ENCODE measurements around the gene RSF1.

RSF1 gene

GRCh38 chr11:77736473-77736872 is 84.0 kb downstream of the RSF1 start:
- no peak for DNase-seq

- no peak for DNase-seq
Observed at GRCh38 chr11:77734890-77735289, 85.6 kb downstream of the RSF1 start.

DNA sequence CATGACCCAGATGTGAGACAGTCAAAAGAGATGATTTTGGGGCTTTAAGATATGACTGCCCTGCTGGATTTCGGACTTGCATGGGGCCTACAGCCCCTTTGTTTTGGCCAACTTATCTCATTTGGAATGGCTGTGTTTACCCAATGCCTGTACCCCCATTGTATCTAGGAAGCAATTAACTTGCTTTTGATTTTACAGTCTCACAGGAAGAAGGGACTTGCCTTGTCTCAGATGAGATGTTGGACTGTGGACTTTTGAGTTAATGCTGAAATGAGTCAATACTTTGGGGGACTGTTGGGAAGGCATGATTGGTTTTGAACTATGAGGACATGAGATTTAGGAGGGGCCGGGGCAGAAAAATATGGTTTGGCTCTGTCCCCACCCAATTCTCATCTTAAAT is 88.4 kb downstream of the RSF1 start:
- DNase-seq, result no peak

DNA sequence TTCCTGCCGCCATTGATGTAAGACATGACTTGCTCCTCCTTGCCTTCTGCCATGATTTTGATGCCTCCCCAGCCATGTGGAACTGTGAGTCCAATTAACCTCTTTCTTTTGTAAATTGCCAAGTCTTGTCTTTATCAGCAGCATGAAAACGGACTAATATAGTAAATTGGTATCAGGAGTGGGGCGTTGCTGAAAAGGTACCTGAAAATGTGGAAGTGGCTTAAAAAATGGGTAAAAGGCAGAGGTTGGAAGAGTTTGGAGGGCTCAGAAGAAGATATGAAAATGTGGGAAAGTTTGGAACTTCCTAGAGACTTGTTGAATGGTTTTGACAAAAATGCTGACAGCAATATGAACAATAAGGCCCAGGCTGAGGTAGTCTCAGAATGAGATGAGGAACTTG is 89.7 kb downstream of the RSF1 start:
- DNase-seq, result no peak

- DNase-seq, result no peak
Observed at GRCh38 chr11:77729063-77729462, 91.5 kb downstream of the RSF1 start.

GRCh38 chr11:77728203-77728786 is 92.2 kb downstream of the RSF1 start:
- DNase-seq, result no peak

GRCh38 chr11:77726524-77726923 is 94.0 kb downstream of the RSF1 start:
- DNase-seq, result no peak

- no peak for DNase-seq
Observed at GRCh38 chr11:77725433-77725832, 95.1 kb downstream of the RSF1 start.

DNA sequence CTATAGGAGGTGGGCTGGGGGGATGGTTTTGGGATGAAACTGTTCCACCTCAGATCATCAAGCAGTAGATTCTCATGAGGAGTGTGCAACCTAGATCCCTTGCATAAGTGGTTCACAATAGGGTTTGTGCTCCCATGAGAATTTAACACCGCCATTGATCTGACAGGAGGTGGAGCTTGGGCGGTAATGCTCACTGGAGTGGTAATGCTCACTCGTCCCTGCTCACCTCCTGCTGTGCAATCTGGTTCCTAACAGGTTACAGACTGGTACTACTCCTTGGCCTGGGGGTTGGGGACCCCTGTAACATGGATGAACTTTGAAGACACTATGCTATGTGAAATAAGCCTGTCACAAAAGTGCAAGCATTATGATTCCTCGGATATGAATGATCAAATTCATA is 95.9 kb downstream of the RSF1 start:
- no peak for DNase-seq

GRCh38 chr11:77723024-77723423 is 97.5 kb downstream of the RSF1 start:
- DNase-seq, result no peak

- no peak for DNase-seq
Observed at GRCh38 chr11:77710358-77710757, 110.2 kb downstream of the RSF1 start.

DNA sequence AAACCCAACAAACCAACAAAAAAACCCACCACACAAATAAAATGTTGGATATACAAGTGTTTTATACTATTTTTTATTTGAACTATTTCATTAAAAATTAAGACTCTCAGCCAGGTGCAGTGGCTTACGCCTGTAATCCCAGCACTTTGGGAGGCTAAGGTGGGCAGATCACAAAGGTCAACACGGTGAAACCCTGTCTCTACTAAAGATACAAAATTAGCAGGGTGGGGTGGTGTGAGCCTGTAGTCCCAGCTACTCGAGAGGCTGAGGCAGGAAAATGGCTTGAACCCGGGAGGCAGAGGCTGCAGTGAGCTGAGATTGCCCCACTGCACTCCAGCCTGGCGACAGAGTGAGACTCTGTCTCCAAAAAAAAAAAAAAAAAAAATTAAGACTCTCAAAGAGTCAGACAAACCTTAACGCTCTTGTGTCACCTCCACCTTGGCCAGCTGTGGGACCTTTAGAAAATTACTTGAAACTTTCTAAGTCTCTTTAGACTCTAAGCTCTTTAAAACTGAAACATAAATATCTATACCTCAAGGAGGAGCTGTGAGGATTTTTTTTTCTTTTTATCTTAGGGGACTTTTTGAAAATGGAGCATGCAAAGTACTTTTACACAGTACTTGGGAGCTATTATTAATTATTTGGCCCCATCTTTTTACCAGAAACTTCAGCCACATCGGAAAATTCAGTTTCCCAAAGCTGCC is 114.5 kb downstream of the RSF1 start:
- DNase-seq, result no peak

DNA sequence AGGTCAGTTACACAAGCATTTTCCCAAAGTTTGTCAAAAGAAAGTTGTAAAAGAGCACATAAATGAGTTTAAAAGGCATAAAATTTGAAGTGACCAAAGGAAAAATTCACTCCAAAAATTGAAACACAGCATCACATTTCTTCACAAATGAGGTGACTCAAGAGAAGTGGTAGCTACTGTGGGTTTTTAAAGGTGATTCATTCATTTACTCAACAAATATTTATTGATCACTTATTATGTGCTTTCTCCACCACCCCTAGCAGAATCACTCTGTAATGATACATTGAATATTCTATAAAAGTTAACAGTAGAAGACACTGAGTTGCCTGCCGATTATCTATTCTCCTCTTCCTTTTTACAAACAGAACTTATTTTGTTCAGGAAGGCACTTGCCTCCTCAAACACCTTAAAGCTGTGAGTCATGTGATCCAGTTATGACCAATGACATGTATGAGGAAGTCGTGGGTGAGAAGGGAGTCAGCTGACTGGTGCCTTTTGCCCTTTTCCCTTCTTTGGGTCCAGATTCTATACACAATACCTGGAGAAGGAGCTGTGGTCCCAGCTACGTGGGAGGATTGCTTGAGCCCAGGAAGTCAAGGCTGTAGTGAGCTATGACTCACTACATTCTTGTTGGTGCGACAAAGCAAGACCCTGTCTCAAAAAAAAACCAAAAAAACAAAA is 115.2 kb downstream of the RSF1 start:
- DNase-seq, result no peak

GRCh38 chr11:77704029-77704428 is 116.5 kb downstream of the RSF1 start:
- DNase-seq, result no peak

DNA sequence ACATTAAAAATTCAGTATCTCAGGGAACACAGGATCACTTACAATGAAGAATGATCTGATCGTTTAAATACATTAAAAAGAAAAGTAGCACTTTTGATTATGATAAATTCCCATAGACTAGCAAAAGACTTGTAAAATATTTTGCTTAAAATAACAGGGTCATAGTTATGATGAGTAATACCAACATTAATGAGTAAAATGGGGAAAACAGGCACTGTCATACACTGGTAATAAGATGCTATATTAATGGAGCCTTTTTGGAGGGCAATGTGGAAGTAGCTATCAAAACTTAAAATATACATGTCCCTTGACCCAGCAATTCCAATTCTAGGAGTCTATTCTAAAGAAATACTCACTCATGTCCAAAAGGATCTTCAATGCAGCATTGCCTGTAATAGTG is 121.1 kb downstream of the RSF1 start:
- DNase-seq, result no peak

GRCh38 chr11:77698896-77699295 is 121.6 kb downstream of the RSF1 start:
- no peak for DNase-seq

- DNase-seq, result no peak
Observed at GRCh38 chr11:77697865-77698264, 122.7 kb downstream of the RSF1 start.

DNA sequence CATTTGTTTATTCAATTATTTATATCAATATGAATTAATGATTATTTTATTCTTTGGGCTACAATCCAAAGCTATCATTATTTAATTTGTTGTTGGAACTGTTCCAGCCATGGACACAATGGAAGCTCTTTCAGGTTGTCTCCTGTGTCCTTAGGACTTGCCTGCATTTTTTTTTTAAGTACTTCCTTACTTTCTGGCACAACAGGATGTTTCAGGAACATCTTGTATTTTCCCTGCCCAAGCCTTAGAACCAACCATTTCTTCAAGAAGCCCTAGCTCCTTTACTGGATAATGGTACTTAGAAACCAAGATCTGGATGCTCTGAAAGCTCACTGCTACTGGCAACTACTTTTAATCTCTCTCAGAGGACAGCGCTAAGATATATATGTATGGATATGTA is 125.1 kb downstream of the RSF1 start:
- no peak for DNase-seq

DNA sequence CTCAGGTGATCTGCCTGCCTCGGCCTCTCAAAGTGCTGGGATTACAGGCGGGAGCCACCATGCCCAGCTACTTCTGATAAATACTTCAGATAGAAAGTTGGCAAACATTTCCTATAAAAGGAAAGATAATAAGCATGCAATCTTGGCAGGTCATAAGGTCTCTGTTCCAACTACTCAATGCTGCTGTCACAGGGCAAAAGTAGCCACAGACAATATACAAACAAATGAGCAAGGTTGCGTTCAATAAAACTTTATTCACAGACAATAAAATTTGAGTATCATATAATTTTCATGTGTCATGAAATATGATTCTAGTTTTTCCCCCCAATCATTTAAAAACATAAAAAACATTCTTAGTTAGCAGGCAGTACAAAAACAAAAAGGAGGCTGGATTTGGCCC is 129.9 kb downstream of the RSF1 start:
- DNase-seq, result no peak

DNA sequence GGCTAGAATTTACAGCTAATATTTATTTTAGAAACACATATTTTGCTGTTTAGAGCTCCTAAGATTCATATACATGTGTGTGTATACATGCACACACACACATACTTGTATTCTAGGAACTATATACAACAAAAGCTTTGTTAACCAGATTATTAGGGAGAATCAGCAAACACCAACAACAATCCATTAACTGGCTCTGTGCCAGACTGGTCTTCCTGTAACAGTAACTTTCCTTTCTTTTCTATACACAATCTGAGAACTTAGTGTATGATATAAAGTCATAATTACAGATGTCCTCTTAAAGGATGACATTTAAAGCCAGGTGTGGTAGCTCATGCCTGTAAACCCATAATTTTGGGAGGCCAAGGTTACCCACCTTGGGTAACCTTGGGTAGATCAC is 133.4 kb downstream of the RSF1 start:
- no peak for DNase-seq

DNA sequence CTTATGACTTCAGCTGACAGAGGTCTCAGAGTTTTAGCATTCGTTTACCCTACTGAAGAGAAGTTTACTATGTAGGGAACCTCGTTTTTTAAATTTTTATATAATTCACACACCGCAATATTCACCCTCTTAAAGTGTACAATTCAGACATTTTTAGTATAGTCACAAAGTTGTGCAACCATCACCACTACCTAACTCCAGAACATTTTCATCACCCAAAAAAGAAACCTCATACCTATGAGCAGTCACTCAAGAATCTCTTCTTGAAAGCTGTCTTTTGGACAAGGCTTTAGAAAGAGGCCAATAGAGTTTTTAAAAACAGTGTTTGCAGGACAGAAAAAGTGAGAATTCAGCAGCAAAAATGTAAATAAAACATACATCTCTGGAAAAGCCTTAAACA is 143.4 kb downstream of the RSF1 start:
- DNase-seq, result no peak

DNA sequence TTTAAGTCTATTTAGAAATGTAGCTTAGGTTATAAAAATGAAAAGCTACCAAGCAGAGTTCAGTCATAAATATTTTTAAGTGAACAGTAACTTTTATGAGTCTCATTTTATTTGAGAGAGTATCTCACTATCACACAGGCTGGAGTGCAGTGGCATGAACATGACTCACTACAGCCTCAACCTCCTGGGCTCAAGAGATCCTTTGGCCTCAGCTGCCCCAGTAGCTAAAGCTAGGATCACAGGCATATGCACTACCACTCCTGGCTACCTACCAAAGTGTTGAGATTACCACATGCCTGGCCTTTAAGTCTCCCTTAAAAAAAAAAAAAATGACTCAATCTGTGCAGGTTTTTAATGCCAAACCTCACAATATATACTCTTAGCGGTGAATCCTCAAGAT is 148.3 kb downstream of the RSF1 start:
- DNase-seq, result no peak

- DNase-seq, result no peak
Observed at GRCh38 chr11:77669848-77670511, 150.5 kb downstream of the RSF1 start.

DNA sequence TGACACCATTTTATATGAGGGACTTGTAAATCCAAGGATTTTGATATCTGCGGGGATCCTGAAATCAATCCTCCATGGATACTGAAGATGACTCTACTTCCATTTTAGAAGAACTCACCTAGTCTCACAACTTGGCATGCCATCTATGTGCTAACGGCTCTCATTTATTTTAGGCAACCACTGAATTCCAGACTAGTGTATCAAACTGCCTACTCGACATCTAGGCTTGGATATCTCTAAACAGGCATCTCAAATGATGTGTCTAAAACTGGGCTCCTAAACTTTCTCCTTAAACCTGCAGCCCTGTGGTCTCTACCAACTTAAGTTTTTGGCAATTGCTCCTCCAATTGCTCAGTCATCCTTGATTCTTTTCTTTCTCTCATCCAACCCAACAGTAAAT is 151.8 kb downstream of the RSF1 start:
- no peak for DNase-seq
